Left ventricle myocardium superior (tissue), 1 donor: ENCODE measurements around the gene ACOT4. TPM values are rescaled to one million over a fixed set of nuclear protein-coding genes. Genes with fewer than 3 reads are reported as not detected.
A peak's percentile ranks its signal among the peaks of the same experiment; 100 is the strongest.
"Not testable (repeated sequence)": the region's sequence is repeated elsewhere in the genome, so short reads cannot be mapped to it uniquely, and the experiment has no call there.

Experiments
- ATAC-seq: fragments of 200-7000 bp; cut with Tn5 transposase; one replicate; pipeline ENCODE4 v1.9.1; 2020; ENCODE audit warnings: mild to moderate bottlenecking, moderate library complexity
- DNase-seq: peaks from one replicate; pipeline ENCODE4 v3.0.0-alpha.2; 2020
- intact Hi-C: fragments of 100-400 bp; cut with micrococcal nuclease; formaldehyde crosslinking; loops from one replicate; pipeline ENCODE4 v1.11.0; 2022
- long read RNA-seq: library from polyadenylated mRNA; unstranded; transcript quantifications from one replicate; pipeline ENCODE4 v2.0.0, GENCODE V29; 2021
- total RNA-seq: library from RNA; stranded (reverse); fragmentation: NEBNext Ultra II Directional; extraction: Animal tissue kit (Norgen Biotek cat#: 25700); gene quantifications from one replicate; pipeline ENCODE4 v1.2.1, GENCODE V29; 2021
- donor health status: DM: no; HTN: yes; CAD: no; lungs with severe emphysema.

The ACOT4 gene, protein sequence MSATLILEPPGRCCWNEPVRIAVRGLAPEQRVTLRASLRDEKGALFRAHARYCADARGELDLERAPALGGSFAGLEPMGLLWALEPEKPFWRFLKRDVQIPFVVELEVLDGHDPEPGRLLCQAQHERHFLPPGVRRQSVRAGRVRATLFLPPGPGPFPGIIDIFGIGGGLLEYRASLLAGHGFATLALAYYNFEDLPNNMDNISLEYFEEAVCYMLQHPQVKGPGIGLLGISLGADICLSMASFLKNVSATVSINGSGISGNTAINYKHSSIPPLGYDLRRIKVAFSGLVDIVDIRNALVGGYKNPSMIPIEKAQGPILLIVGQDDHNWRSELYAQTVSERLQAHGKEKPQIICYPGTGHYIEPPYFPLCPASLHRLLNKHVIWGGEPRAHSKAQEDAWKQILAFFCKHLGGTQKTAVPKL
- 0.84 TPM for total RNA-seq
- long read RNA-seq, result 0 reads

DNA sequence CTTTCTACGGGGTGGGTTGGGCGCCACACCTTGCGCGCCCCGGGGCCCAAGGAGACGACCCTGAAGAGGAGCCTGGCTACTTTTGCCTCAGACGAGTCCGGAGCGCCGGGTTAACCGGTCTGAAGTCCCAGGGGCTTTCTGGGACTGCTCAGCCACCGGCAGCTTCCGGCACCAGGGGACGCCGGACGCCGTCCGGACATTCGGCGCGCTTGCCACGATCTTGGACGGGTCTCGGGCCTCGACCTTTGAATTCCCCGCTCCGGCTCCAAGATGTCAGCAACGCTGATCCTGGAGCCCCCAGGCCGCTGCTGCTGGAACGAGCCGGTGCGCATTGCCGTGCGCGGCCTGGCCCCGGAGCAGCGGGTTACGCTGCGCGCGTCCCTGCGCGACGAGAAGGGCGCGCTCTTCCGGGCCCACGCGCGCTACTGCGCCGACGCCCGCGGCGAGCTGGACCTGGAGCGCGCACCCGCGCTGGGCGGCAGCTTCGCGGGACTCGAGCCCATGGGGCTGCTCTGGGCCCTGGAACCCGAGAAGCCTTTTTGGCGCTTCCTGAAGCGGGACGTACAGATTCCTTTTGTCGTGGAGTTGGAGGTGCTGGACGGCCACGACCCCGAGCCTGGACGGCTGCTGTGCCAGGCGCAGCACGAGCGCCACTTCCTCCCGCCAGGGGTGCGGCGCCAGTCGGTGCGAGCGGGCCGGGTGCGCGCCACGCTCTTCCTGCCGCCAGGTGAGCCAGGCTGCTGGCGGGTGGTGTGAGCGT lies at the start of gene ACOT4:
TSS of gene ACOT4 (plus strand) at position 184 of the 760 bp plus-strand sequence. CDS start at position 271, 87 bp downstream.
- intact Hi-C loops, result no loop called here
- ATAC-seq, result peak; percentile 95
- peak; percentile 63 for DNase-seq

DNA sequence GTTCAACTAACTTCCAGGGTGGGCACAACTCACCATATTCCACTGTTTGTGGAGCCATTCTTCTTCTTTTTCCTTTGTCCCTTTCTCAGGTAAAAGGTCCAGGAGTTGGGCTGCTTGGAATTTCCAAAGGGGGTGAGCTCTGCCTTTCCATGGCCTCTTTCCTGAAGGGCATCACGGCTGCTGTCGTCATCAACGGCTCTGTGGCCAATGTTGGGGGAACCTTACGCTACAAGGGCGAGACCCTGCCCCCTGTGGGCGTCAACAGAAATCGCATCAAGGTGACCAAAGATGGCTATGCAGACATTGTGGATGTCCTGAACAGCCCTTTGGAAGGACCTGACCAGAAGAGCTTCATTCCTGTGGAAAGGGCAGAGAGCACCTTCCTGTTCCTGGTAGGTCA lies 48.7 kb upstream of the ACOT4 start:
- ATAC-seq, DNase-seq, intact Hi-C loops: not testable (repeated sequence)

DNA sequence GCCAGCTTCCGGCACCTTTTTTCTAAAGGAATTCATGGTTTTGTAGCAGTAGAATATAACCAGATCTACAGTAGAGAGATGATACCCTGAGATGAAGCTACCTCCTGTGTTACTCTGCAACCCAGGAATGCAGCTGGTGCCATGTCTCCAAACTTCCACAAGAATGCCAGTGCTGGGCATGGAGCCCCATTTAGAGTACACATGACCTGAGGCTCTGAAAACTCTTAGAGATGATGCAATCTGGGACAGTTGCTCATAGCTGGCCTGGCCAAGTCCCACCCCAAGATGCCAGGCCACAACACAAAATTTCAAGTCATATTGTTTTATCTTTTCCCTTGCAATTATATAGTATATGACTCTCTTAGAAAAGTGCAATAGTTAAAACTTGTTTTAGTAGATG lies 46.3 kb upstream of the ACOT4 start:
- intact Hi-C loops, DNase-seq: not testable (repeated sequence)
- peak; percentile 95 for ATAC-seq

DNA sequence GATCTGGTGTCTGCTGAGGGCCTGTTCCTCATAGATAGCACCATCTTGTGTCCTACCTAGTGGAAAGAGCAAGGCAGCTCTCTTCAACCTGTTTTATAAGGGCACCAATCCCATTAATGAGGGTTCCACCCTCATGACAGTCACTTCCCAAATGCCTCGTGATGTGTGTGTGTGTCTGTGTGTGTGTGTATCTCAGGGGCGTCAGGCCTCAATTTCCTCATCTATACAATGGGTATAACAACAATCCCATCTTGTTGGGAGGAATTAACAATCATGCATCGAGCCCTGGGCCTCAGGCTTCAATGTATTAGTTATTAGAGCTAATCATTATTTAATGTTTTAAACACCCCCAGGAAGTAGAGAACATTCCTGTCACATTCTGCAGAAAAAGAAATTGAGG lies 42.6 kb upstream of the ACOT4 start:
- DNase-seq, ATAC-seq, intact Hi-C loops: not testable (repeated sequence)

DNA sequence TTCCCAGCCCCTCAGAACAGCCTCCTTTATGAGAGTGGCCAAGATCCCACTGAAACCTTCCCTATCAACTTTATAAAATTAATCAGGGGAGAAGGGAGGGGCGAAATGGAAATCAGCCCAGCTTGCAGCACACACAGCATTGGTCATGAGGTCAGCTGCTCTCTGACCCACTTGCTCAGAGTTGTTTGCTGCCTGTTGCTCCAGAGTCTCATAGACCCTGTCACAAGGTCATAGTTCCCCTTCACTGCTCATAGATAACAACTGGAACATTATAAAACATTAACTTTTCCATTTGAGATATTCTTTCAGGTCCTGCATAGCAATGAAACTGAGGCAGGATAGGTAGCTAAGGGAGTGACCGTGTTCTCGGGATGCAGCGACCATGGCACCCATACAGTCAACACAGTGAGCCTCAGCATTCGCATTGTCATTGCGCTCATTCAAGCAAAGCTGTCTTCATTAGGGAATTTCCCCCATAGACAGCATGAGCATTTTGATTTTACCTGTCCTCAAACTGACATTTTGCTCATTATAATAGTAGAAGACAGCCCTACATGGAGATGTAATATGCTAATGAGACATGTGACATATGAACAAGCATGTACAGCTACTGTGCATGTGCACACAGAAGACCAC lies 41.7 kb upstream of the ACOT4 start:
- ATAC-seq, DNase-seq, intact Hi-C loops: not testable (repeated sequence)

DNA sequence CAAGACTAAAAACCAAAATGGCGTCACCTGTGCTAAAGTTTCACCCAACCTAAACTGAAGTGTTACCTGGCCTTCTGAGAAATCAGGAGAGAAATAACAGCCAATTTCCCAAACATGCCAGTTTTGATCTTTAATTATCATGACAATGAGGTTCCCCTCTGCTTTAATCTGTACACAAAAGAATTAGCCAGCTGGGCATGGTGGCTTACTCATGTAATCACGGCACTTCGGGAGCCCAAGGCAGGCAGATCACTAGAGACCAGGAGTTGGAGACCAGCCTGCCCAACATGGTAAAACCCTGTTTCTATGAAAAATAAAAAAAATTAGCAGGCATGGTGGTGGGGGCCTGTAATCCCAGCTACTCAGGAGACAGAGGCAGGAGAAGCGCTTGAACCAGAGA lies 37.8 kb upstream of the ACOT4 start:
- intact Hi-C loops, result no loop called here
- ATAC-seq (no peak), DNase-seq (no peak)

DNA sequence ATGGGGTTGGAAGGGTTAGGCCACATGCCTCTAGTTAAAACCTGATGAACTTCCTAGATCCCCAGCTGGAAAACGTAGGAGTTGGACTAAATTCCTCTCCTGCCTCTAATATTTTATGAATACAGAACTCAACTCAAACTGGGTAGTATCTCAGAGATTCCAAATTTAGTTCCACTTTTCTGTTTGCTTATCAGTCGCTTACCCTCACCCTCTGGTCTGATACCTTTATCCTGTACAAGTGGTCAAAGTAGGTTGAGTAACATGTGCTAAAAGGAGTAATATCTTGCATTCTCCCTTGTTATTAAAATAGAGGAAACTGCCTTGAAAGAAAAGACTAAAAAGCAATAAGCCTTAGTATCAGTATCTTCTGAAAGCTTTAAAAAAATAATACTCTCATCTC lies 34.5 kb upstream of the ACOT4 start:
- ATAC-seq, DNase-seq, intact Hi-C loops: not testable (repeated sequence)

DNA sequence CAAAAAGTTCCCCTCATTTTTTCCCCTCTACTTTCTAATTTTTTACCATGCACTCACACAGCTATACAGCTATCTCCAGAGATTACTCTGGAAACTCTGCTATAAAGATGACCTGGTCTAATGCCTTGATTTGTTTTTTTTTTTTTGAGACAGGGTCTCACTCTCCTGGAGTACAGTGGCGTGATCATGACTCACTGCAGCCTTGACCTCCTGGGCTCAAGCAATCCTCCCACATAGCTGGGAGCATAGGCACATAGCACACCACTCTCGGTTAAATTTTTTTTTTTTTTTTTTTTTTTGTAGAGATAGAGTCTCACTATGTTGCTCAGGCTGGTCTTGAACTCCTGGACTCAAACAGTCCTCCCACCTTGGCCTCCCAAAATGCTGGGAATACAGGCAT lies 33.4 kb upstream of the ACOT4 start:
- ATAC-seq, DNase-seq, intact Hi-C loops: not testable (repeated sequence)

DNA sequence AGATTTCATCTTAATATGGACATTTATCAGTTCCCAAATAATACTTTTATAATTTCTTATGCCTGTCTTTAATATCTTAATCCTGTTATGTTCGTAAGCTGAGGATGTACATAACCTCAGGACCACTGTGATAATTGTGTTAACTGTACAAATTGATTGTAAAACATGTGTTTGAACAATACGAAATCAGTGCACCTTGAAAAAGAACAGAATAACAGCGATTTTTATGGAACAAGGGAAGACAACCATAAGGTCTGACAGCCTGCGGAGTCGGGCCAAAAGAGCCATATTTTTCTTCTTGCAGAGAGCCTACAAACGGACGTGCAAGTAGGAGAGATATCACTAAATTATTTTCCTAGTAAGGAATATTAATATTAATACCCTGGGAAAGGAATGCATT lies 29.4 kb upstream of the ACOT4 start:
- DNase-seq, ATAC-seq, intact Hi-C loops: not testable (repeated sequence)

DNA sequence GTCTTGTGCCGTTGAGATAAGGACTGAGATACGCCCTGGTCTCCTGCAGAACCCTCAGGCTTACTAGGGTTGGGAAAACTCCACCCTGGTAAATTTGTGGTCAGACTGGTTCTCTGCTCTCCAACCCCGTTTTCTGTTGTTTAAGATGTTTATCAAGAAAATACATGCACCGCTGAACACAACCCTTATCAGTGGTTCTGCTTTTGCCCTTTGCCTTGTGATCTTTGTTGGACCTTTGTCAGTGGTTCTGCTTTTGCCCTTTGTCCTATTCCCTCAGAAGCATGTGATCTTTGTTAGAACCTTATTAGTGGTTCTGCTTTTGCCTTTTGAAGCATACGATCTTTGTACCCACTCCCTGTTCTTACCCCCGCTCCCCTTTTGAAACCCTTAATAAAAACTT lies 29.0 kb upstream of the ACOT4 start:
- intact Hi-C loops, DNase-seq, ATAC-seq: not testable (repeated sequence)

DNA sequence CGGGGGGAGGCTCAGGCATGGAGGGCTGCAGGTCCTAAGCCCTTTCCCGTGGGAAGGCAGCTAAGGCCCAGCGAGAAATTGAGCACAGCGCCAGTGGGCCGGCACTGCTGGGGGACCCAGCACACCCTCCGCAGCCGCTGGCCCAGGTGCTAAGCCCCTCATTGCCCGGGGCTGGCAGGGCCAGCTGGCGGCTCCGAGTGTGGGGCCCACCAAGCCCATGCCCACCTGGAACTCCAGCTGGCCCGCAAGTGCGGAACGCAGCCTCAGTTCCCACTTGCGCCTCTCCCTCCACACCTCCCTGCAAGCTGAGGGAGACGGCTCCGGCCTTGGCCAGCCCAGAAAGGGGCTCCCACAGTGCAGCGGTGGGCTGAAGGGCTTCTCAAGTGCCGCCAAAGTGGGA lies 25.2 kb upstream of the ACOT4 start:
- intact Hi-C loops, DNase-seq, ATAC-seq: not testable (repeated sequence)

DNA sequence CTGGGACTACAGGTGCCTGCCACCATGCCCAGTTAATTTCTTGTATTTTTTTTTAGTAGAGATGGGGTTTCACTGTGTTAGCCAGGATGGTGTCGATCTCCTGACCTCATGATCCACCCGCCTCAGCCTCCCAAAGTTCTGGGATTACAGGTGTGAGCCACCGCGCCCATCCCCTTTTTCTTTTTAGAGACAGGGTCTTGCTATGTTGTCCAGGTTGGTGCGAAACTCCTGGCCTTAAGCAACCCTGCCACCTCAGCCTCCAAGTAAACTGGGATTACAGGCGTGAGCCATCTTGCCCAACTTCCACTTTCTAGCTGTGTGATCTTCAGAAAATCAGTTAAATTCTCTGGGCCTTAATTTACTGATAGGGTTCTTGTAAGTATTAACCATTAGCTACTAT lies 24.7 kb upstream of the ACOT4 start:
- intact Hi-C loops, DNase-seq, ATAC-seq: not testable (repeated sequence)

DNA sequence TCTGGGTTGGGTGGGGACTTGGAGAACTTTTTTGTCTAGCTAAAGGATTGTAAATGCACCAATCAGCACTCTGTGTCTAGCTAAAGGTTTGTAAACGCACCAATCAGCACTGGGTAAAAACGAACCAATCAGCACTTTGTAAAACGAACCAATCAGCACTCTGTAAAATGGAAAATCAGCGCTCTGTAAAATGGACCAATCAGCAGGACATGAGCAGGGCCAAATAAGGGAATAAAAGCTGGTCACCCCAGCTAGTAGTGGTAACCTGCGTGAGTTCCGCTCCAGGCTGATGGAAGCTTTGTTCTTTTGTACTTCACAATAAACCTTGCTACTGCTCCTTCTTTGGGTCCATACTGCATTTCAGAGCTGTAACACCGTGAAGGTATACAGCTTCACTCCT lies 24.3 kb upstream of the ACOT4 start:
- ATAC-seq (no peak), DNase-seq (no peak)
- intact Hi-C loops, result no loop called here

DNA sequence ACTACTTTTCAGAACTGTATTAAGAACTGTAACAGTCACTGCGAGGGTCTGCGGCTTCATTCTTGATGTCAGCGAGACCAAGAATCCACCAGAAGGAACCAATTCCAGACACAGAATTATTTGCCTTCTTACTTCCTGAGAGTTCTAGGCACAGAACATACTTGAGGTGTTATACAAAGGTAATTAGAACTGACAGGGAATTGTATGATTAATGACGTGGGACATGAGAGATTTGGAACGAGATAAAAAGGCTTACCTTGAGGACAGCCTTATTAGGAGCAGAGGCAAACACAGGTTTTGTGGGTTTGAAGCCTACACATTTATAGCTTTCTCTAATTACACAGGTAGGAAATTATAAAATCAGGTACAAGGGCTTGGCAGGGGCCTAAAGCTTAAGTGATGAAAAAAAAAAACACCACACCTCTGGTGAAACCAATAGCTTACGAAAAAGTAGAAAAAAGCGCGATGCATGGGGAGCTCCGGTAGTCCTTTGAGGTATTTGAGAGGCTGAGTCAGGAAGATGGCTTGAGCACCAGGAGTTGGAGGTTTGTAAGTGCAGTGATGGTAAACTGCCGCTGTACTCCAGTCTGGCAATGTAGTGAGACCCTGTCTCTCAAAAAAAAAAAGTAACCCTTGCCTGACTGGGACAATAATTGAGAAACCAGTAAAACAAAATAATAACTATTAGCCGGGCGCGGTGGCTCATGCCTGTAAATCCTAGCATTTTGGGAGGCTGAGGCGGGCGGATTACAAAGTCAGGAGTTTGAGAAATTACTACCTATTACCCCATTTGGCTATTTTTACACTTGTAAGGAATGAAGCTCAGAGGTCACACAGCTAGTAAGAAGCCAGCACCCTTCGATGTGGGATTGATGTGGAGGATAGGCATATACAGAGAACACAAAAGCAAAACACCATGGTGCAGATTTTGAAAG lies 23.5 kb upstream of the ACOT4 start:
- ATAC-seq (peak; percentile 3), DNase-seq (no peak)
- intact Hi-C loops, result no loop called here

DNA sequence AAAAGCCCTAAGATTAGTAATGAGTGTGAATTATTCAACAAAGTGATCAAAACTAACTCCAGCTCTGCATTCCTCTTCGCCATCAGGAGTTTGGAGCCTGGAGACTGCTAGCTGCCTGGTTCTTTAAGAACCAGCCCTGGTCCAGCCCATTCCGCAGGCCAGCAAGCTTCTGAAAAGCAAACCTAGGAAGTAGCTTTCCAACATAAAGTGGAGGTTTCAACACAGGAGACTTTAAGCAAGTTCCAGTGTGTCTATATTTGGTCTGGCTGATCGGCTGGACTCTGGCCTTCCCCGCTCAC lies 22.8 kb upstream of the ACOT4 start:
- intact Hi-C loops, ATAC-seq, DNase-seq: not testable (repeated sequence)

DNA sequence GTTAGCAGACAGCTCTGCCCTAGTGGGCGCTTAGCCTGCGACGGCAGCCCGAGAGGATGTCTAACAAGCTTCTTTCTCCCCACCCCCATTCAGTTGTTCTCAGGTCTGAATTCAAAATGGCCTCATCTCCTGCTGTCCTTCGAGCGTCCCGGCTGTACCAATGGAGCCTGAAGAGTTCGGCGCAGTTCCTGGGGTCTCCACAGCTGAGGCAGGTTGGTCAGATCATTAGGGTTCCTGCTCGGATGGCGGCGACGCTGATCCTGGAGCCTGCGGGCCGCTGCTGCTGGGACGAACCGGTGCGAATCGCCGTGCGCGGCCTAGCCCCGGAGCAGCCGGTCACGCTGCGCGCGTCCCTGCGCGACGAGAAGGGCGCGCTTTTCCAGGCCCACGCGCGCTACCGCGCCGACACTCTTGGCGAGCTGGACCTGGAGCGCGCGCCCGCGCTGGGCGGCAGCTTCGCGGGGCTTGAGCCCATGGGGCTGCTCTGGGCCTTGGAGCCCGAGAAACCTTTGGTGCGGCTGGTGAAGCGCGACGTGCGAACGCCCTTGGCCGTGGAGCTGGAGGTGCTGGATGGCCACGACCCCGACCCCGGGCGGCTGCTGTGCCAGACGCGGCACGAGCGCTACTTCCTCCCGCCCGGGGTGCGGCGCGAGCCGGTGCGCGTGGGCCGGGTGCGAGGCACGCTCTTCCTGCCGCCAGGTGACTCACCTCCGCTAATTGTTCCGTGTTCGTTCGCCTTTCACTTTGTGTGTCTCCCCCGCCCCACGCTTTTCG lies 22.3 kb upstream of the ACOT4 start, which contains the start of gene ACOT2:
TSS of gene ACOT2 (plus strand) at position 29 of the 774 bp plus-strand sequence. CDS start at position 57, 28 bp downstream.
- ATAC-seq, result peak; percentile 91
- intact Hi-C loops, result not testable (repeated sequence)
- DNase-seq, result peak; percentile 87

DNA sequence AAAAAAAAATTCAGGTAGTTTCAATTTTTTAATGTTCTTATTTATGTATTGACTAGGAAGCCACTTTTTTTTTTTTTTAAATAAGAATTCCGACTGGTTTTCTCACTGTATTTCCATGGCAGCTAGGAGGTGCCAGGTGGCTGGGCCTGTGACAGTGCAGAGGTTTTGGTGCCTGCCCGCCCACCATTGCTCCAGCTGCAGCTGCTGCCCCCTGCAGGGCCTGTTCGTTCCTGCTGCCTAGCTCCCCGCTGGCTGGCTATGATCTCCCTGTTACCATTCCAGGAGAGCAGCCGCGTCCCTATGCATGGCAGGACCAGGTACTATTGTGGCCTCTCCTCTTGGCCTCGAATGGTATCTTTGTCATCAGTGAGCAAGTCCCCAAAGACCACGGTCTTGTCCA lies 20.8 kb upstream of the ACOT4 start:
- DNase-seq, result peak; percentile 78
- peak; percentile 69 for ATAC-seq
- intact Hi-C loops, result not testable (repeated sequence)

DNA sequence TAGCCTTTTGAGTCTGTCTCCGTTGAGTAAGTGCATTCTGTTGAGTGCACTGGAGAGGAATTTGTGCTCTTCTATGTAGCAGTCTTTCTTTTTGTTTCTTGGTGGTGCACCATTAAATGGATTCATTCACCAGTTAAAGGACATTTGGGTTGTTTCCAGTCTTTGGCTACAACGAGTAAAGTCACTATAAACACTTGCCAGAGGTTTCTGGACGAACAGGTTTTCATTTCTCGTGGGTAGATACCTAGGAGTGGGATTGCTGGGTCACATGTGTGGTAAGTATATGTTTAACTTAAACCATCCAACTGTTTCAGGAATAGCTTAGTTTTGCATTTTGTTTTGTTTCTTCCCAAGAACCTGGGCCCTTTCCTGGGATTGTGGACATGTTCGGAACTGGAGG lies 18.6 kb upstream of the ACOT4 start:
- ATAC-seq, DNase-seq, intact Hi-C loops: not testable (repeated sequence)
